ENCODE measurements around the gene GPR37L1. TPM values are rescaled to one million over a fixed set of nuclear protein-coding genes. Genes with fewer than 3 reads are reported as not detected.

GPR37L1 gene
- total RNA-seq (2022; extraction: Qiagen RNA extraction), result 0.10 to 0.16 TPM (median 0.15 TPM) in 5 replicates

GRCh38 chr1:202122639-202123335 is at the start of gene GPR37L1:
Gene GPR37L1 (plus strand): TSS chr1:202122917. CDS start chr1:202122964, 47 bp downstream.

DNA sequence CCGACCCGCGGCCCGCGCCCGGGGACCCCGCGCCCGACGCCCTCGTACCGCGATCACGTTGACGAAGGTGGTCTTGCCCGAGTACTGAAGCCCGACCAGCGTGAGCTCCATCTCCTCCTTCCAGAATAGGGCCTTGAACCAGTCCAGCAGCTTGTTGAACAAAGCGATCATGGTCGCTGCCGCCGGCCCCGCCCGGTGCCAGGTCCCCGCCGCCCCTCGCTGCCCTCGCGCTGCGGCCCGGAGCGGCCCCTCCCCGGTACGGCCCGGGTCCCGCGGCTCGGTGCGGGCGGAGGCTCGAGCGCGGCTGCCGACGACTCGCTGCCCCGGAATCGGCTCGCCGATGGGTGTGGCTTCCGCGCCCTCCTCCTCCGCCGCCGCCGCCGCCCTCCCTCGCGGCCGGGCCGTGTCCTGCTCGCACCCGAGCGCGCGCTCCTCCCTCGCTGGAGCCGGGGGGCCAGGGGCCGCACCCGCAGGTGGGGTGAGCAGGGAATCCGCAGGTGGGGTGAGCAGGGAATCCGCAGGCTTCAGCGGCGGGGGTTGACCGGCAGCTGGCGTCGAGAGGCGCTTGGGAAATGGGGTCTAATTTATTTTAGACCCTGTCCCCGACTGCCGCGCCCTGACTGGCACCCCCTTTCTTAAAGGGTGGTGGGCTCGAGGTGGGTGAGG is 21.8 kb downstream of the GPR37L1 start, which contains the start of gene ARL8A:
Gene ARL8A (minus strand): TSS at position 336 of the 666 bp plus-strand sequence. CDS start 165 bp downstream, at position 171.

DNA sequence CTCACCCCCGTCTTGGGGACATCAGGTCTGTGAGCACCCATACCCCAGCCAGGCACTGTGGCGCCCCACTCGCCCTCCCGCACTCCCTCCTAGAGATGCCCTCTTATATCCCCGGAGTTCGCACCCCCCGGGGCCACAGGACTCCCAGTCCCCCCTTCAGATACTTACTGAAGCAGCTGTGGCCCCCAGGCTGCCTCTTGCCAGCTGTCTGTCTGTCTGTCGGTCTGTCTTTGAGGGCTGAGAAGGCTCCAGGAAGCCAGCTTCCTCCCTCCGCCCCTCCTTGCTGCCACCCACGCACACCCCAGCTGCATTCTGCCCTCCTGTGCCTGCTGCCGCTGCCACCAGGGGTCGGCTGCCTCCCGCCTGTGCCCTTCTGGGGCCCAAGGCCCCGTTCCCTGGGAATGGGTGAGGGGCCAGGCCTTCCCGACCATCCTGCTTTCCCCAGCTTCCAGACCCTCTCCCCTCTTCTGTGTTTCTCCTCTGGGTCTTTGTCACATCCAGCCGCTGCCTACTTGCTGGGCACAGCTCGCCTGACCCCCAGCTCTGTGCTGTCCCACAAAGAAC is 37.7 kb downstream of the GPR37L1 start, which contains the start of gene PTPN7:
Gene PTPN7 (minus strand): TSS at position 226 of the 564 bp plus-strand sequence. CDS start 1,200 bp downstream, outside the sequence.

Other genes starting within 250 kb of the GPR37L1 start
- 11.4 to 19.2 TPM (median 17.3 TPM) in 5 replicates for gene SHISA4, start 234.0 kb upstream of the GPR37L1 start, total RNA-seq (2022; extraction: Qiagen RNA extraction)
- not detected in 5 replicates for gene LMOD1, start 176.4 kb upstream of the GPR37L1 start, total RNA-seq (2022; extraction: Qiagen RNA extraction)
- 90.0 to 141 TPM (median 97.7 TPM) in 5 replicates for gene TIMM17A, start 167.4 kb upstream of the GPR37L1 start, total RNA-seq (2022; extraction: Qiagen RNA extraction)
- 82.5 to 87.8 TPM (median 87.2 TPM) in 5 replicates for gene RNPEP, start 140.3 kb upstream of the GPR37L1 start, total RNA-seq (2022; extraction: Qiagen RNA extraction)
- gene ELF3, start 112.3 kb upstream of the GPR37L1 start, total RNA-seq (2022; extraction: Qiagen RNA extraction), result 126 to 195 TPM (median 182 TPM) in 5 replicates
- gene ARL8A, start 21.8 kb downstream of the GPR37L1 start, total RNA-seq (2022; extraction: Qiagen RNA extraction), result 44.7 to 57.5 TPM (median 49.9 TPM) in 5 replicates
- gene PTPN7, start 37.7 kb downstream of the GPR37L1 start, total RNA-seq (2022; extraction: Qiagen RNA extraction), result not detected in 5 replicates
- gene LGR6, start 70.9 kb downstream of the GPR37L1 start, total RNA-seq (2022; extraction: Qiagen RNA extraction), result 0.43 to 0.93 TPM (median 0.71 TPM) in 5 replicates
- 69.4 to 77.1 TPM (median 73.0 TPM) in 5 replicates for gene UBE2T, start 219.0 kb downstream of the GPR37L1 start, total RNA-seq (2022; extraction: Qiagen RNA extraction)
- gene PPP1R12B, start 225.8 kb downstream of the GPR37L1 start, total RNA-seq (2022; extraction: Qiagen RNA extraction), result 1.6 to 2.4 TPM (median 2.2 TPM) in 5 replicates